ENCODE measurements around the gene AJAP1. TPM values are rescaled to one million over a fixed set of nuclear protein-coding genes. Genes with fewer than 3 reads are reported as not detected.

Gene AJAP1
- total and polyA plus RNA-seq, 12 donors = 0.02 to 0.94 (median 0.09) TPM; not detected in 3

- Histone ChIP-seq H3K36me3 (no peaks in the 10 kb centered on the region), H3K27ac (no peak overlapping the region), H3K27me3 (peaks cover 0 to 28% (median 22%) of the 10 kb centered on the region in 7 donors), H3K4me3 (no peak overlapping the region), H3K9me3 (no peaks in the 10 kb centered on the region), H3K4me1 (no peaks in the 10 kb centered on the region)
- DNase-seq (no peak), ATAC-seq (no peak)
- intact Hi-C loops (cut with DNase I) = no loop called here
- WGBS, 2 donors = 83 to 88% methylated on average over 17 of the region's 17 CpGs
- TF ChIP-seq, protein P1, sequence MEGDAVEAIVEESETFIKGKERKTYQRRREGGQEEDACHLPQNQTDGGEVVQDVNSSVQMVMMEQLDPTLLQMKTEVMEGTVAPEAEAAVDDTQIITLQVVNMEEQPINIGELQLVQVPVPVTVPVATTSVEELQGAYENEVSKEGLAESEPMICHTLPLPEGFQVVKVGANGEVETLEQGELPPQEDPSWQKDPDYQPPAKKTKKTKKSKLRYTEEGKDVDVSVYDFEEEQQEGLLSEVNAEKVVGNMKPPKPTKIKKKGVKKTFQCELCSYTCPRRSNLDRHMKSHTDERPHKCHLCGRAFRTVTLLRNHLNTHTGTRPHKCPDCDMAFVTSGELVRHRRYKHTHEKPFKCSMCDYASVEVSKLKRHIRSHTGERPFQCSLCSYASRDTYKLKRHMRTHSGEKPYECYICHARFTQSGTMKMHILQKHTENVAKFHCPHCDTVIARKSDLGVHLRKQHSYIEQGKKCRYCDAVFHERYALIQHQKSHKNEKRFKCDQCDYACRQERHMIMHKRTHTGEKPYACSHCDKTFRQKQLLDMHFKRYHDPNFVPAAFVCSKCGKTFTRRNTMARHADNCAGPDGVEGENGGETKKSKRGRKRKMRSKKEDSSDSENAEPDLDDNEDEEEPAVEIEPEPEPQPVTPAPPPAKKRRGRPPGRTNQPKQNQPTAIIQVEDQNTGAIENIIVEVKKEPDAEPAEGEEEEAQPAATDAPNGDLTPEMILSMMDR (IDR thresholded peaks at IDR 0.05) = no peak
Observed at GRCh38 chr1:4784761-4785160, 130.4 kb downstream of the AJAP1 start.

DNA sequence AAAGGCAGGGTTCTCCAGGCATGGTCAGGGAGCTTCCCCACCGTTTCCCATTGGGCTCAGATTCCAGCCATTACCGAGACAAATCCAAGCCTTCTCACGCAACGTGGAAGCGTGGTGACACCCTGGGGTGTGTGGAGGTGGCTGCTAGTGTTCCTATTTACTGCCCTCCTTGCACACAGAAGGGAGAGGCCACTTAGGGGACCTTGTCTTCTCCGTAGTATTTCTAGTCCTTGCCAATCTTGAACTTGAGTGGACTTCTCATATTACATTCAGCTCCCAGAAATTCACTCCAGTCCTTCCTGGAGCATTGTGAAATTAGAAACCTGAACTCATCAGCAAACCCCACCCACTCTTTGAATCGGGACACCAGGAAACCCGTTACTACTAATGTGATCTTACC lies 131.6 kb downstream of the AJAP1 start:
- intact Hi-C loops (cut with DNase I) = no loop called here
- no peaks in the 10 kb centered on the region for H3K9me3 ChIP-seq
- H3K4me3 ChIP-seq = no peak overlapping the region
- DNase-seq (no peak), ATAC-seq (no peak)
- H3K36me3 ChIP-seq = no peaks in the 10 kb centered on the region
- H3K27ac ChIP-seq = no peak overlapping the region
- TF ChIP-seq, protein P1 (IDR thresholded peaks at IDR 0.05) = no peak
- 78 to 80% methylated on average over 8 of the region's 8 CpGs for WGBS, 2 donors
- no peaks in the 10 kb centered on the region for H3K4me1 ChIP-seq
- H3K27me3 ChIP-seq = peaks cover 0 to 36% (median 22%) of the 10 kb centered on the region in 7 donors

DNA sequence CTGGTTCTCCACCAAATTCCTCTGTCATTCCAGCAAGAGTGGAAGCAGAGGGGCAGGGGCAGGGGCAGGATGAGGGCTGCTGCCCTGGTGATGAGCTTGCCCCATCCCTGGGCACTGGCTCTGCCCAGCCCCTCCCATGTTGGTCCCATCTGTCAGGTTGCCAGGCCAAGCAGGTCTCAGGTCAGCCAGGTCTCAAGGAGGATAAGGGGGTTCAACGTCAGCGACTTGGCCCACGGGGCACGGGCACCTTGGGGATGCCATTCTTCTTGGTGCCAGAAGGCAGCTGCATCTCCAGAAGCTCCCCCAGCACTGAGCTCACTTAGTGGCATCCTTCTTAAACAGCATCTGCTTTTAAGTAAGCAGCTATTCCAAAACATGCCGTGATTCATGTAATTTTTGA lies 133.1 kb downstream of the AJAP1 start:
- Histone ChIP-seq H3K9me3 (no peaks in the 10 kb centered on the region), H3K27ac (no peak overlapping the region), H3K4me3 (no peak overlapping the region), H3K36me3 (no peaks in the 10 kb centered on the region), H3K27me3 (peaks cover 0 to 33% (median 11%) of the 10 kb centered on the region in 7 donors), H3K4me1 (no peaks in the 10 kb centered on the region)
- ATAC-seq = no peak
- TF ChIP-seq, protein P1 (IDR thresholded peaks at IDR 0.05) = no peak
- intact Hi-C loops (cut with DNase I) = no loop called here
- DNase-seq = no peak
- 69 to 72% methylated on average over 5 of the region's 5 CpGs for WGBS, 2 donors

GRCh38 chr1:4792565-4792964 lies 138.2 kb downstream of the AJAP1 start:
- Histone ChIP-seq H3K9me3 (no peaks in the 10 kb centered on the region), H3K4me3 (no peak overlapping the region), H3K36me3 (no peaks in the 10 kb centered on the region), H3K4me1 (peaks cover 0 to 12% (median 0%) of the 10 kb centered on the region in 9 donors), H3K27me3 (peaks cover 0 to 39% (median 6%) of the 10 kb centered on the region in 7 donors), H3K27ac (no peak overlapping the region)
- intact Hi-C loops (cut with DNase I) = loop anchor here in 1 of 10 donors (5.0 kb wide), 1 partner anchor 740 kb away; no protein-coding TSS in a partner anchor
- TF ChIP-seq, protein P1 (IDR thresholded peaks at IDR 0.05) = no peak
- DNase-seq = no peak
- no peak for ATAC-seq
- WGBS, 2 donors = 50 to 71% methylated on average over 4 of the region's 4 CpGs

Measured in heart right ventricle (tissue), 16 donors.